Liver (tissue), 9 donors: ENCODE data around the gene HOXA3. TPM values are rescaled to one million over a fixed set of nuclear protein-coding genes. Genes with fewer than 3 reads are reported as not detected.

Experiments
- DNase-seq: peaks from one replicate; pipeline ENCODE4 v3.0.0-alpha.2; 2017; ENCODE audit warnings: low spot score
- H3K27ac ChIP-seq, 2 donors: one replicate each; pipeline ENCODE4 v1.7.0; 2013; ENCODE audit warnings: inconsistent platforms in 2 of 2, low read length in 2 of 2, control low read depth in 1 of 2, low read depth in 1 of 2, mild to moderate bottlenecking in 1 of 2
- H3K27me3 ChIP-seq, 4 donors: one replicate each; pipeline versions ENCODE4 v1.6.1 to v1.7.0; 2013; ENCODE audit warnings: low read length in 3 of 4, inconsistent platforms in 1 of 4, mild to moderate bottlenecking in 1 of 4, moderate library complexity in 1 of 4; ENCODE audit not compliant: control insufficient read depth in 4 of 4, insufficient read depth in 4 of 4
- H3K36me3 ChIP-seq, 4 donors: one replicate each; pipeline versions ENCODE4 v1.6.1 to v1.7.0; 2013; ENCODE audit warnings: low read length in 3 of 4, mild to moderate bottlenecking in 3 of 4, low read depth in 1 of 4, moderate library complexity in 1 of 4; ENCODE audit not compliant: control insufficient read depth in 4 of 4, insufficient read depth in 3 of 4
- H3K4me1 ChIP-seq, 4 donors: one replicate each; pipeline versions ENCODE4 v1.6.1 to v1.7.0; 2013; ENCODE audit warnings: low read length in 3 of 4, mild to moderate bottlenecking in 3 of 4, moderate library complexity in 1 of 4; ENCODE audit not compliant: control insufficient read depth in 4 of 4, insufficient read depth in 4 of 4
- H3K4me3 ChIP-seq, 3 donors: one replicate each; pipeline versions ENCODE4 v1.6.1 to v1.7.0; 2013; ENCODE audit warnings: low read length in 3 of 3, control low read depth in 1 of 3, low read depth in 1 of 3, mild to moderate bottlenecking in 1 of 3
- H3K9ac ChIP-seq, 2 donors: one replicate each; pipeline ENCODE4 v1.7.0; 2013; ENCODE audit warnings: low read length in 2 of 2, mild to moderate bottlenecking in 2 of 2, moderate library complexity in 2 of 2, control low read depth in 1 of 2, low read depth in 1 of 2
- H3K9me3 ChIP-seq, 4 donors: one replicate each; pipeline versions ENCODE4 v1.6.1 to v1.7.0; 2013; ENCODE audit warnings: low read length in 3 of 4; ENCODE audit not compliant: control insufficient read depth in 4 of 4
- CTCF ChIP-seq: fragments of 150-350 bp; IDR thresholded peaks from 2 replicates; pipeline ENCODE4 v1.5.1; 2017; ENCODE audit warnings: improper control_type of control experiment, low read depth, low read length; ENCODE audit not compliant: missing input control
- EGR1 ChIP-seq, 2 donors: IDR thresholded peaks; 2 replicates each; pipeline ENCODE4 v1.6.1; 2016 to 2018; ENCODE audit warnings: antibody characterized with exemption in 2 of 2, low read depth in 2 of 2
- FOXA1 ChIP-seq: IDR thresholded peaks from 2 replicates; pipeline ENCODE4 v1.6.1; 2016; ENCODE audit warnings: antibody characterized with exemption
- GABPA ChIP-seq, 2 donors: IDR thresholded peaks in 1 of 2; conservative IDR thresholded peaks in 1 of 2; 2 replicates each; pipeline ENCODE4 v1.6.1; 2016; ENCODE audit warnings: antibody characterized with exemption in 2 of 2, mild to moderate bottlenecking in 1 of 2, moderate library complexity in 1 of 2
- HNF4G ChIP-seq: IDR thresholded peaks from 2 replicates; pipeline ENCODE4 v1.6.1; 2016; ENCODE audit warnings: antibody characterized with exemption
- JUND ChIP-seq, 2 donors: IDR thresholded peaks; 2 replicates each; pipeline ENCODE4 v1.6.1; 2016; ENCODE audit warnings: antibody characterized with exemption in 2 of 2
- MAX ChIP-seq: IDR thresholded peaks from 2 replicates; pipeline ENCODE4 v1.6.1; 2016; ENCODE audit warnings: antibody characterized with exemption
- RXRA ChIP-seq, 2 donors: IDR thresholded peaks; 2 replicates each; pipeline ENCODE4 v1.6.1; 2017 to 2018; ENCODE audit warnings: antibody characterized with exemption in 2 of 2, mild to moderate bottlenecking in 1 of 2
- SP1 ChIP-seq: IDR thresholded peaks from 2 replicates; pipeline ENCODE4 v1.6.1; 2018; ENCODE audit warnings: antibody characterized with exemption, mild to moderate bottlenecking
- TAF1 ChIP-seq: conservative IDR thresholded peaks from 2 replicates; pipeline ENCODE4 v1.6.1; 2016; ENCODE audit warnings: antibody characterized with exemption, mild to moderate bottlenecking
- ZBTB33 ChIP-seq: IDR thresholded peaks from 2 replicates; pipeline ENCODE4 v1.6.1; 2016; ENCODE audit warnings: antibody characterized with exemption
- WGBS: extraction: QIAGEN DNeasy Blood & Tissue Kit; methylation state at CpG from one replicate; pipeline ENCODE4 v1.1.7; 2013; 5-methylcytosine and 5-hydroxymethylcytosine counted together
- polyA plus RNA-seq, 2 donors: library from polyadenylated mRNA; stranded (reverse) in 1 of 2; unstranded in 1 of 2; fragments of 200-250 nt in 1 of 2; fragments of >200 nt in 1 of 2; fragmentation: Nextera tagmentation in 1 of 2; extraction: Ambion mirVana in 1 of 2; gene quantifications; one replicate each; pipeline versions ENCODE4 v1.2.1 to v1.2.3, GENCODE V29; 2013 to 2015
- total RNA-seq, 2 donors: library from RNA; depleted of rRNA; stranded (reverse); fragments of >200 nt; gene quantifications; one replicate each; pipeline ENCODE4 v1.2.3, GENCODE V29; 2014
- TF ChIP-seq, protein P1 (sequence below): IDR thresholded peaks from 2 replicates; pipeline ENCODE4 v1.6.1; 2016; ENCODE audit warnings: antibody characterized with exemption, mild to moderate bottlenecking
- donor health status: healthy.
- donor health status: healthy.
- donor health status: healthy.
- donor health status: healthy.
- donor health status: healthy.

Gene HOXA3
- total and polyA plus RNA-seq, 4 donors, result 0.11 to 0.28 (median 0.20) TPM

DNA sequence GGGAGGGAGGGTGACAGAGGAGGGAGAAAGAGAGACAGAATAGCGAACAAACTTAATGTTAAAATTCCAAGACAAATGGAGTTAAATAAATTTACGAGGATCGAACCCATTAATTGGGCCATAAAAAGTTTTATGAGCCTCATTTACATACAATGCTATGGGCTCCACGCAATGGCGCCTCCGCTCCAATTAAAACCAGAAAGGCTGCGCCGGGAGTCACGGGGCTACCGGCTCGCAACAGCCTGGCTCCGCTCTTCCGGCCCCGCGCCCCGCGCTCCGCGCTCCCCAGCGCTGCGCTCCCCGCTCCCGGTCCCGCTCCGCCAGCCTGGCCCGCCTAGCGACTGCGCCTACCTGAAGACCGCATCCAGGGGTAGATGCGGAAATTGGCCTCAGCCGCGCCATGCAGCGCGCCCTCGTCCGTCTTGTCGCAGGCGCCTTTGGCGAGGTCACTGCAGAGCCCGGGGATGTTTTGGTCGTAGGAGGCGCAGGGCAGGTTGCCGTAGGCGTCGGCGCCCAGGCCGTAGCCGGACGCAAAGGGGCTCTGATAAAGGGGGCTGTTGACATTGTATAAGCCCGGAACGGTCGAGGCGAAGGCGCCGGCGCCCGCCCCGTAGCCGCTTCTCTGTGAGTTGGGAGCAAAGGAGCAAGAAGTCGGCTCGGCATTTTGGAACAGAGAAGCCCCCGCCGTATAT, 3.6 kb upstream of the HOXA3 start:
- peaks cover 15 to 56% (median 41%) of the 10 kb centered on the region in 4 donors for H3K27me3 ChIP-seq
- no peak overlapping the region for H3K4me3 ChIP-seq
- H3K9ac ChIP-seq, result no peak overlapping the region
- 6% methylated on average over 63 of the region's 63 CpGs for WGBS
- DNase-seq, result no peak
- no peaks in the 10 kb centered on the region for H3K36me3 ChIP-seq
- H3K27ac ChIP-seq, result no peak overlapping the region
- peaks cover 0 to 5% (median 0%) of the 10 kb centered on the region in 4 donors for H3K9me3 ChIP-seq
- H3K4me1 ChIP-seq, result peaks cover 14 to 39% (median 22%) of the 10 kb centered on the region in 4 donors
- TF ChIP-seq RXRA (IDR thresholded peaks at IDR 0.05) (no peak), GABPA (IDR thresholded peaks at IDR 0.05 in 1 of 2, conservative IDR thresholded peaks at IDR 0.05 in 1 of 2) (no peak), MAX (no peak), FOXA1 (no peak), ZBTB33 (no peak), JUND (IDR thresholded peaks at IDR 0.05) (no peak), CTCF (no peak), HNF4G (no peak), EGR1 (IDR thresholded peaks at IDR 0.05; ENCODE audit: low read depth in 2 of 2) (no peak), TAF1 (no peak), SP1 (no peak)
- TF ChIP-seq, protein P1, sequence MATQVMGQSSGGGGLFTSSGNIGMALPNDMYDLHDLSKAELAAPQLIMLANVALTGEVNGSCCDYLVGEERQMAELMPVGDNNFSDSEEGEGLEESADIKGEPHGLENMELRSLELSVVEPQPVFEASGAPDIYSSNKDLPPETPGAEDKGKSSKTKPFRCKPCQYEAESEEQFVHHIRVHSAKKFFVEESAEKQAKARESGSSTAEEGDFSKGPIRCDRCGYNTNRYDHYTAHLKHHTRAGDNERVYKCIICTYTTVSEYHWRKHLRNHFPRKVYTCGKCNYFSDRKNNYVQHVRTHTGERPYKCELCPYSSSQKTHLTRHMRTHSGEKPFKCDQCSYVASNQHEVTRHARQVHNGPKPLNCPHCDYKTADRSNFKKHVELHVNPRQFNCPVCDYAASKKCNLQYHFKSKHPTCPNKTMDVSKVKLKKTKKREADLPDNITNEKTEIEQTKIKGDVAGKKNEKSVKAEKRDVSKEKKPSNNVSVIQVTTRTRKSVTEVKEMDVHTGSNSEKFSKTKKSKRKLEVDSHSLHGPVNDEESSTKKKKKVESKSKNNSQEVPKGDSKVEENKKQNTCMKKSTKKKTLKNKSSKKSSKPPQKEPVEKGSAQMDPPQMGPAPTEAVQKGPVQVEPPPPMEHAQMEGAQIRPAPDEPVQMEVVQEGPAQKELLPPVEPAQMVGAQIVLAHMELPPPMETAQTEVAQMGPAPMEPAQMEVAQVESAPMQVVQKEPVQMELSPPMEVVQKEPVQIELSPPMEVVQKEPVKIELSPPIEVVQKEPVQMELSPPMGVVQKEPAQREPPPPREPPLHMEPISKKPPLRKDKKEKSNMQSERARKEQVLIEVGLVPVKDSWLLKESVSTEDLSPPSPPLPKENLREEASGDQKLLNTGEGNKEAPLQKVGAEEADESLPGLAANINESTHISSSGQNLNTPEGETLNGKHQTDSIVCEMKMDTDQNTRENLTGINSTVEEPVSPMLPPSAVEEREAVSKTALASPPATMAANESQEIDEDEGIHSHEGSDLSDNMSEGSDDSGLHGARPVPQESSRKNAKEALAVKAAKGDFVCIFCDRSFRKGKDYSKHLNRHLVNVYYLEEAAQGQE, result no peak
